Neural cell (in vitro differentiated cells): Measurements from ENCODE around the gene TGFBR3. TPM values are rescaled to one million over a fixed set of nuclear protein-coding genes. Genes with fewer than 3 reads are reported as not detected.

Experiments
- H2AFZ ChIP-seq: fragments of 200-600, 300-800 bp; sonication (generic), shearing (Covaris generic); 2 replicates; pipeline ENCODE4 v1.6.0; 2014; ENCODE audit warnings: low read depth, mild to moderate bottlenecking, antibody characterized with exemption, low read length, moderate library complexity
- H3F3A ChIP-seq: fragments of 200-600 bp; shearing (Covaris generic); 2 replicates; pipeline ENCODE4 v1.6.1; 2016; ENCODE audit warnings: mild to moderate bottlenecking, moderate library complexity, mixed read lengths, antibody characterized with exemption, low read length; ENCODE audit not compliant: insufficient read depth, poor library complexity, severe bottlenecking
- H3K27ac ChIP-seq: fragments of 200-600, 300-800 bp; sonication (generic), shearing (Covaris generic); 2 replicates; pipeline ENCODE4 v1.5.1; 2014; ENCODE audit warnings: mild to moderate bottlenecking, low read length, moderate library complexity
- H3K27me3 ChIP-seq: fragments of 300-800, 200-600 bp; sonication (generic), shearing (Covaris generic); 2 replicates; pipeline ENCODE4 v1.6.0; 2014; ENCODE audit warnings: mild to moderate bottlenecking, low read depth, low read length, moderate library complexity; ENCODE audit not compliant: insufficient read depth
- H3K36me3 ChIP-seq: fragments of 300-800, 200-600 bp; sonication (generic), shearing (Covaris generic); 2 replicates; pipeline ENCODE4 v1.5.1; 2014; ENCODE audit warnings: mild to moderate bottlenecking, antibody characterized with exemption, low read length, moderate library complexity; ENCODE audit not compliant: insufficient read depth
- H3K4me2 ChIP-seq: fragments of 300-800, 200-600 bp; sonication (generic), shearing (Covaris generic); 2 replicates; pipeline ENCODE4 v1.6.0; 2014; ENCODE audit warnings: mild to moderate bottlenecking, low read length
- H3K4me3 ChIP-seq: fragments of 300-800, 200-600 bp; sonication (generic), shearing (Covaris generic); 2 replicates; pipeline ENCODE4 v1.5.1; 2014; ENCODE audit warnings: mild to moderate bottlenecking, low read length, moderate library complexity
- H3K79me2 ChIP-seq: fragments of 200-600 bp; shearing (Covaris generic); replicated peaks from 2 replicates; pipeline ENCODE4 v1.6.0; 2014; ENCODE audit warnings: mild to moderate bottlenecking, low read length, moderate library complexity; ENCODE audit not compliant: insufficient read depth
- H3K9ac ChIP-seq: fragments of 300-800, 200-600 bp; sonication (generic), shearing (Covaris generic); 2 replicates; pipeline ENCODE4 v1.6.1; 2016; ENCODE audit warnings: mild to moderate bottlenecking, low read length, mixed read lengths
- H3K9me2 ChIP-seq: fragments of 200-600 bp; shearing (Covaris generic); 2 replicates; pipeline ENCODE4 v1.6.1; 2016; ENCODE audit warnings: mild to moderate bottlenecking, low read length, mixed read lengths; ENCODE audit not compliant: insufficient read depth
- H3K9me3 ChIP-seq: fragments of 200-600, 300-800 bp; sonication (generic), shearing (Covaris generic); 2 replicates; pipeline ENCODE4 v1.6.1; 2016; ENCODE audit warnings: mild to moderate bottlenecking, mixed run types, low read length, moderate library complexity, mixed read lengths
- H4K20me1 ChIP-seq: fragments of 200-600 bp; shearing (Covaris generic); 2 replicates; pipeline ENCODE4 v1.6.1; 2016; ENCODE audit warnings: mild to moderate bottlenecking, mixed run types; ENCODE audit not compliant: insufficient read depth
- EP300 ChIP-seq: fragments of 450-650 bp; conservative IDR thresholded peaks from 2 replicates; pipeline ENCODE4 v1.6.1; 2014; ENCODE audit warnings: antibody characterized with exemption, mild to moderate bottlenecking, moderate library complexity; ENCODE audit not compliant: poor library complexity, severe bottlenecking
- EZH2 ChIP-seq: fragments of 200-600, 300-800 bp; shearing (Covaris generic), sonication (generic); IDR thresholded peaks from 2 replicates; pipeline ENCODE4 v1.6.1; 2014; ENCODE audit warnings: antibody characterized with exemption, low read length, borderline replicate concordance, mild to moderate bottlenecking; ENCODE audit not compliant: insufficient read depth, poor library complexity, severe bottlenecking
- MXI1 ChIP-seq: fragments of 450-650 bp; conservative IDR thresholded peaks from 2 replicates; pipeline ENCODE4 v1.6.1; 2014; ENCODE audit warnings: antibody characterized with exemption, mild to moderate bottlenecking; ENCODE audit not compliant: poor library complexity, severe bottlenecking
- POLR2AphosphoS5 ChIP-seq: IDR thresholded peaks from 2 replicates; pipeline ENCODE4 v1.6.1; 2012
- RAD21 ChIP-seq: fragments of 450-650 bp; conservative IDR thresholded peaks from 2 replicates; pipeline ENCODE4 v1.6.1; 2014; ENCODE audit warnings: antibody characterized with exemption, mild to moderate bottlenecking, moderate library complexity
- SMC3 ChIP-seq: fragments of 450-650 bp; conservative IDR thresholded peaks from 2 replicates; pipeline ENCODE4 v1.6.1; 2014; ENCODE audit warnings: antibody characterized with exemption, mild to moderate bottlenecking, moderate library complexity; ENCODE audit not compliant: poor library complexity
- TAF1 ChIP-seq: IDR thresholded peaks from 2 replicates; pipeline ENCODE4 v1.6.1; 2012; ENCODE audit warnings: low read depth
- polyA plus RNA-seq: library from polyadenylated mRNA; depleted of rRNA; stranded (reverse); fragments of >200 nt; gene quantifications from 2 replicates; pipeline ENCODE4 v1.2.3, GENCODE V29; 2014
- TF ChIP-seq, protein P1 (sequence below): fragments of 450-650 bp; IDR thresholded peaks from 2 replicates; pipeline ENCODE4 v1.5.1; 2014; ENCODE audit warnings: antibody characterized with exemption, mild to moderate bottlenecking, moderate library complexity; ENCODE audit not compliant: poor library complexity, severe bottlenecking
- TF ChIP-seq, protein P2 (sequence below): IDR thresholded peaks from 2 replicates; pipeline ENCODE4 v1.6.1; 2012; ENCODE audit warnings: borderline replicate concordance

The TGFBR3 gene
- polyA plus RNA-seq, 1 donor from 2014 or later, result 0.25 TPM

DNA sequence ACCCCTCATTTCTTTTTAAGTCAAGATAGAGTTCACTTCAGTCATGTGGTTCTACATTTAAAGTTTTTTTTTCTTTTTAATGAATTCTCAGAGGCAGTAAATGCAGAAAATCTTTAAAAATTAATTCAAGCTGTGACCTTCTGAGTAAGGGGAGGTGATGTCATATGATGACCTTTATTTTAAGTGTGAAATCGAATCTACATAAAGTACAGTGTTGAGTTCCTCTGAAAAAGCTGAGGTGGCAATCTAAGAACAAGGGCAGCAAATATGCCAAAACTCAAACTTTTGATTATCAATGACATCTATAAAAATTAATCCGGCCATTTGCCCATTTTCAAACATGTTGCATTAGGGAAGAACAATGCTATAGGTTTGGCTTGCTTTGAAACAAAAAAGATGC, 211.8 kb downstream of the TGFBR3 start:
- H3K36me3 ChIP-seq, result no peaks in the 10 kb centered on the region
- H4K20me1 ChIP-seq, result no peaks in the 10 kb centered on the region
- no peak overlapping the region for H3K4me2 ChIP-seq
- H3K9me2 ChIP-seq, result no peaks in the 10 kb centered on the region
- no peaks in the 10 kb centered on the region for H3F3A ChIP-seq
- H3K9me3 ChIP-seq, result no peaks in the 10 kb centered on the region
- no peak overlapping the region for H2AFZ ChIP-seq
- H3K9ac ChIP-seq, result no peak overlapping the region
- TF ChIP-seq EZH2 (no peak), POLR2AphosphoS5 (no peak), MXI1 (no peak), RAD21 (no peak), SMC3 (no peak)
- TF ChIP-seq, protein P1, sequence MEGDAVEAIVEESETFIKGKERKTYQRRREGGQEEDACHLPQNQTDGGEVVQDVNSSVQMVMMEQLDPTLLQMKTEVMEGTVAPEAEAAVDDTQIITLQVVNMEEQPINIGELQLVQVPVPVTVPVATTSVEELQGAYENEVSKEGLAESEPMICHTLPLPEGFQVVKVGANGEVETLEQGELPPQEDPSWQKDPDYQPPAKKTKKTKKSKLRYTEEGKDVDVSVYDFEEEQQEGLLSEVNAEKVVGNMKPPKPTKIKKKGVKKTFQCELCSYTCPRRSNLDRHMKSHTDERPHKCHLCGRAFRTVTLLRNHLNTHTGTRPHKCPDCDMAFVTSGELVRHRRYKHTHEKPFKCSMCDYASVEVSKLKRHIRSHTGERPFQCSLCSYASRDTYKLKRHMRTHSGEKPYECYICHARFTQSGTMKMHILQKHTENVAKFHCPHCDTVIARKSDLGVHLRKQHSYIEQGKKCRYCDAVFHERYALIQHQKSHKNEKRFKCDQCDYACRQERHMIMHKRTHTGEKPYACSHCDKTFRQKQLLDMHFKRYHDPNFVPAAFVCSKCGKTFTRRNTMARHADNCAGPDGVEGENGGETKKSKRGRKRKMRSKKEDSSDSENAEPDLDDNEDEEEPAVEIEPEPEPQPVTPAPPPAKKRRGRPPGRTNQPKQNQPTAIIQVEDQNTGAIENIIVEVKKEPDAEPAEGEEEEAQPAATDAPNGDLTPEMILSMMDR, result no peak
- no peaks in the 10 kb centered on the region for H3K79me2 ChIP-seq
- H3K27me3 ChIP-seq, result no peaks in the 10 kb centered on the region
- no peak overlapping the region for H3K4me3 ChIP-seq
- H3K27ac ChIP-seq, result no peak overlapping the region

DNA sequence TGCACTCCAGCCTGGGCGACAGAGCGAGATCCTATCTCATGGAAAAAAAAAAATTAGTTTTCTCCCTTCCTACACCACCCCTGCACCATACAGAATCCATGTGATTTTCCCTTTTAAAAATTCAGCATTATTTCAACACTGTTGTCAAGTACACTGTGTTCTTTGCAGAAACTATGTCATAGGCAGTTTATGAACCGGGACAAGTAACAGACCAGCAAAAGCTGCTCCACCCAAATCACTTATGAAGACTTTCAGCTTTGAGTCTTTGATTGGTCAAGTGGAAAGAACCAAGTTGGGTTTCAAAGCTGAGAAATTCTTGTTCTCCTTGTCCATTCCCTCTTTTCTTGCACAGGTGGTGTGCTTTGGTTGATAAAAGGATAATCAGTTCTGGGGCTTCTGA, 212.3 kb downstream of the TGFBR3 start:
- TF ChIP-seq EZH2 (no peak), MXI1 (no peak), POLR2AphosphoS5 (no peak), RAD21 (no peak), SMC3 (no peak), EP300 (no peak), TAF1 (no peak)
- TF ChIP-seq, protein P2, sequence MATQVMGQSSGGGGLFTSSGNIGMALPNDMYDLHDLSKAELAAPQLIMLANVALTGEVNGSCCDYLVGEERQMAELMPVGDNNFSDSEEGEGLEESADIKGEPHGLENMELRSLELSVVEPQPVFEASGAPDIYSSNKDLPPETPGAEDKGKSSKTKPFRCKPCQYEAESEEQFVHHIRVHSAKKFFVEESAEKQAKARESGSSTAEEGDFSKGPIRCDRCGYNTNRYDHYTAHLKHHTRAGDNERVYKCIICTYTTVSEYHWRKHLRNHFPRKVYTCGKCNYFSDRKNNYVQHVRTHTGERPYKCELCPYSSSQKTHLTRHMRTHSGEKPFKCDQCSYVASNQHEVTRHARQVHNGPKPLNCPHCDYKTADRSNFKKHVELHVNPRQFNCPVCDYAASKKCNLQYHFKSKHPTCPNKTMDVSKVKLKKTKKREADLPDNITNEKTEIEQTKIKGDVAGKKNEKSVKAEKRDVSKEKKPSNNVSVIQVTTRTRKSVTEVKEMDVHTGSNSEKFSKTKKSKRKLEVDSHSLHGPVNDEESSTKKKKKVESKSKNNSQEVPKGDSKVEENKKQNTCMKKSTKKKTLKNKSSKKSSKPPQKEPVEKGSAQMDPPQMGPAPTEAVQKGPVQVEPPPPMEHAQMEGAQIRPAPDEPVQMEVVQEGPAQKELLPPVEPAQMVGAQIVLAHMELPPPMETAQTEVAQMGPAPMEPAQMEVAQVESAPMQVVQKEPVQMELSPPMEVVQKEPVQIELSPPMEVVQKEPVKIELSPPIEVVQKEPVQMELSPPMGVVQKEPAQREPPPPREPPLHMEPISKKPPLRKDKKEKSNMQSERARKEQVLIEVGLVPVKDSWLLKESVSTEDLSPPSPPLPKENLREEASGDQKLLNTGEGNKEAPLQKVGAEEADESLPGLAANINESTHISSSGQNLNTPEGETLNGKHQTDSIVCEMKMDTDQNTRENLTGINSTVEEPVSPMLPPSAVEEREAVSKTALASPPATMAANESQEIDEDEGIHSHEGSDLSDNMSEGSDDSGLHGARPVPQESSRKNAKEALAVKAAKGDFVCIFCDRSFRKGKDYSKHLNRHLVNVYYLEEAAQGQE, result no peak
- TF ChIP-seq, protein P1, result no peak
- Histone ChIP-seq H3K9me2 (no peaks in the 10 kb centered on the region), H3K9ac (no peak overlapping the region), H3F3A (no peaks in the 10 kb centered on the region), H3K27ac (no peak overlapping the region), H3K27me3 (no peaks in the 10 kb centered on the region), H3K4me2 (no peak overlapping the region), H3K9me3 (no peaks in the 10 kb centered on the region), H3K79me2 (no peaks in the 10 kb centered on the region), H2AFZ (no peak overlapping the region), H3K36me3 (no peaks in the 10 kb centered on the region), H3K4me3 (no peak overlapping the region), H4K20me1 (no peaks in the 10 kb centered on the region)
